Loucy (cell line): ENCODE measurements around the gene KIFC3.

Experiments
- H2AFZ ChIP-seq: fragments of 200-600 bp; sonication (generic); 2 replicates; pipeline ENCODE4 v1.6.0; 2016; ENCODE audit warnings: antibody characterized with exemption, mild to moderate bottlenecking, low read length, moderate library complexity
- H3F3A ChIP-seq: fragments of 200-600 bp; 2 replicates; pipeline ENCODE4 v1.6.0; 2016; ENCODE audit warnings: antibody characterized with exemption, low read depth, mild to moderate bottlenecking
- H3K27me3 ChIP-seq: fragments of 200-600 bp; sonication (generic); 2 replicates; pipeline ENCODE4 v1.6.1; 2014; ENCODE audit warnings: low read length, mild to moderate bottlenecking; ENCODE audit not compliant: insufficient read depth, poor library complexity, severe bottlenecking
- H3K36me3 ChIP-seq: fragments of 200-600 bp; sonication (generic); 2 replicates; pipeline ENCODE4 v1.6.1; 2016; ENCODE audit warnings: low read length; ENCODE audit not compliant: insufficient read depth
- H3K4me1 ChIP-seq: fragments of 200-600 bp; sonication (generic); 2 replicates; pipeline ENCODE4 v1.5.1; 2014; ENCODE audit warnings: low read length, mild to moderate bottlenecking; ENCODE audit not compliant: insufficient read depth, poor library complexity, severe bottlenecking
- H3K4me2 ChIP-seq: fragments of 200-600 bp; sonication (generic); 2 replicates; pipeline ENCODE4 v1.6.0; 2014; ENCODE audit warnings: antibody characterized with exemption, low read length, low read depth, mild to moderate bottlenecking; ENCODE audit not compliant: poor library complexity, severe bottlenecking
- H3K4me3 ChIP-seq: fragments of 200-600 bp; sonication (generic); 2 replicates; pipeline ENCODE4 v1.5.1; 2014; ENCODE audit warnings: low read length, mild to moderate bottlenecking, mixed read lengths; ENCODE audit not compliant: poor library complexity, severe bottlenecking
- H3K79me2 ChIP-seq: fragments of 200-600 bp; sonication (generic); 2 replicates; pipeline ENCODE4 v1.6.1; 2014; ENCODE audit warnings: low read length; ENCODE audit not compliant: insufficient read depth
- H3K9ac ChIP-seq: fragments of 200-600 bp; sonication (generic); 2 replicates; pipeline ENCODE4 v1.6.0; 2014; ENCODE audit warnings: mild to moderate bottlenecking, low read depth, low read length, moderate library complexity; ENCODE audit not compliant: poor library complexity, severe bottlenecking
- H3K9me2 ChIP-seq: fragments of 200-600 bp; sonication (generic); replicated peaks from 2 replicates; pipeline ENCODE4 v1.6.1; 2016; ENCODE audit warnings: low read depth, low read length, mixed read lengths
- H3K9me3 ChIP-seq: fragments of 200-600 bp; sonication (generic); 2 replicates; pipeline ENCODE4 v1.6.1; 2014; ENCODE audit warnings: mild to moderate bottlenecking, antibody characterized with exemption, low read length, low read depth; ENCODE audit not compliant: insufficient read depth
- H4K20me1 ChIP-seq: fragments of 200-600 bp; sonication (generic); 2 replicates; pipeline ENCODE4 v1.6.0; 2014; ENCODE audit warnings: antibody characterized with exemption, low read length, mild to moderate bottlenecking; ENCODE audit not compliant: insufficient read depth, poor library complexity, severe bottlenecking
- EZH2phosphoT487 ChIP-seq: fragments of 200-600 bp; IDR thresholded peaks from 2 replicates; pipeline ENCODE4 v1.6.1; 2018; ENCODE audit warnings: antibody characterized with exemption, mild to moderate bottlenecking, moderate library complexity, borderline replicate concordance
- TF ChIP-seq, protein P1 (sequence below): fragments of 200-600 bp; sonication (generic); conservative IDR thresholded peaks from 2 replicates; pipeline ENCODE4 v1.5.1; 2014; ENCODE audit warnings: mild to moderate bottlenecking, antibody characterized with exemption, low read length

Gene KIFC3

DNA sequence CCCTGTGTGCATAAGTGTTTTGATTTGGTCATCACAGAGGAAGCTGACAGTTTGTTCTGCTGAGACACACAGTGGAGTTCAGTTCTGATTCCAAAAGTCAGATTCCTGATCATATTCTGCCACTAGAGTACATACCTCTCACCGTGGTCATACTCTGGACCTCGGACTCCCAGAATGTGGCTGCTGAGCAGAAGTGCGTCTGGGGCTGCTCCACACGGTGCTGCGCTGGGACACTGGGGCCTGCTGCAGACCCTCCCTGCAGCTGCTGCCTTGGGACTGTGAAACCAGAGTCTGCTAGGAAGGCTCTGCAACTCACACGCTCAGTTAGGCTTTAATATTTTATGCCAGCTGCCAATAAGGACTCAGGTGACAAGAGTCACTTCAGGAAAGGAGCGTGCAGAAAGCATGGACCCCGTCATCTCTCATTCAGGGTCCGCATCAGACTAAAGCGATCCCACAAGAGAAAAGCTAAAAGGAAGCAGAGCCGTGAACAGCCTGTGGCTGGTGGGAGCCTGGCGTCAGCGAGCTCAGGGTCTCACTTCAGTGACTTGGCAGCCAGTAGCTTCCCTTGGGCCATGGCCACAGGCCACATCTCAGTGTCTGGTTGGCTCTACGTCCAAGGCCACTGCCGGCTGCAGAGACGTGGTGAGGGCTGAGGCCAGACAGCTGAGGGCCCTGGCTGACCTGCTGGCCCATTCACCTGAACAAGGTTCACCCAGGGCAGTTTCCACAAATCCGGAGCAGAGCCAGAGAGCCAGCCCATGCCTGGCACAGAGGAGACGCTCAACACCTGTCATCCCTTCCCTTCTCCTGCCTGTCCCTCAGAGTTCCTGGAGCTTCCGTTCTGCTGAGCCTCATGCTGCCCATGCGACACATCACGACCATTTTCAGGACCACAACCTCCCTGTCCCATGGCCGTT is 24.7 kb upstream of the KIFC3 start:
- Histone ChIP-seq H3K4me3 (no peak overlapping the region), H3K9ac (no peak overlapping the region), H4K20me1 (no peaks in the 10 kb centered on the region), H3K79me2 (no peaks in the 10 kb centered on the region), H3K9me2 (no peaks in the 10 kb centered on the region), H3K4me1 (no peaks in the 10 kb centered on the region), H3F3A (no peaks in the 10 kb centered on the region), H3K4me2 (no peak overlapping the region), H3K27me3 (no peaks in the 10 kb centered on the region), H3K9me3 (no peaks in the 10 kb centered on the region), H2AFZ (no peak overlapping the region), H3K36me3 (no peaks in the 10 kb centered on the region)
- no peak for TF ChIP-seq EZH2phosphoT487
- TF ChIP-seq, protein P1, sequence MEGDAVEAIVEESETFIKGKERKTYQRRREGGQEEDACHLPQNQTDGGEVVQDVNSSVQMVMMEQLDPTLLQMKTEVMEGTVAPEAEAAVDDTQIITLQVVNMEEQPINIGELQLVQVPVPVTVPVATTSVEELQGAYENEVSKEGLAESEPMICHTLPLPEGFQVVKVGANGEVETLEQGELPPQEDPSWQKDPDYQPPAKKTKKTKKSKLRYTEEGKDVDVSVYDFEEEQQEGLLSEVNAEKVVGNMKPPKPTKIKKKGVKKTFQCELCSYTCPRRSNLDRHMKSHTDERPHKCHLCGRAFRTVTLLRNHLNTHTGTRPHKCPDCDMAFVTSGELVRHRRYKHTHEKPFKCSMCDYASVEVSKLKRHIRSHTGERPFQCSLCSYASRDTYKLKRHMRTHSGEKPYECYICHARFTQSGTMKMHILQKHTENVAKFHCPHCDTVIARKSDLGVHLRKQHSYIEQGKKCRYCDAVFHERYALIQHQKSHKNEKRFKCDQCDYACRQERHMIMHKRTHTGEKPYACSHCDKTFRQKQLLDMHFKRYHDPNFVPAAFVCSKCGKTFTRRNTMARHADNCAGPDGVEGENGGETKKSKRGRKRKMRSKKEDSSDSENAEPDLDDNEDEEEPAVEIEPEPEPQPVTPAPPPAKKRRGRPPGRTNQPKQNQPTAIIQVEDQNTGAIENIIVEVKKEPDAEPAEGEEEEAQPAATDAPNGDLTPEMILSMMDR, result no peak

DNA sequence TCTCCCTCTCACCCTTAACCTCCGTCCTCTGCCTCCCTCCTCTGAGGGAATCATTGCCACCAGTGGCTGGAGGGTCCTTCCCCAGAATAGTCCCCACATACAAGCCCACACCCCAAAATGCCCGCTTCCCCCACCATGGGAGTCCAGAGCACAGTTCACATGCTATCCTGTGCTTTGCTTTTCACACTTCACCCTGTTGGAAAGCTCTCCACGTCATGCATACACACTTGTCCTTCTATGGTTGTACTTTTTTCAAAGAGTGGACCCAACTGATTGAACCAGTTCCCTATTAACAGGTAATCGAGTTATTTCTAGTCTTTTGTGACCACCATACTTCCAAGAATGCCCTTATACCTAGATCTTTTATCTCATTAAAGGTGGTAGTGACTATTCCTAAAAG is 23.8 kb upstream of the KIFC3 start:
- H3K36me3 ChIP-seq, result no peaks in the 10 kb centered on the region
- no peaks in the 10 kb centered on the region for H3K9me2 ChIP-seq
- no peak overlapping the region for H3K9ac ChIP-seq
- TF ChIP-seq EZH2phosphoT487, result no peak
- TF ChIP-seq, protein P1, result no peak
- no peaks in the 10 kb centered on the region for H3F3A ChIP-seq
- H3K79me2 ChIP-seq, result no peaks in the 10 kb centered on the region
- H3K27me3 ChIP-seq, result no peaks in the 10 kb centered on the region
- H4K20me1 ChIP-seq, result no peaks in the 10 kb centered on the region
- no peaks in the 10 kb centered on the region for H3K9me3 ChIP-seq
- H3K4me2 ChIP-seq, result no peak overlapping the region
- H3K4me1 ChIP-seq, result no peaks in the 10 kb centered on the region
- H3K4me3 ChIP-seq, result no peak overlapping the region
- H2AFZ ChIP-seq, result no peak overlapping the region

DNA sequence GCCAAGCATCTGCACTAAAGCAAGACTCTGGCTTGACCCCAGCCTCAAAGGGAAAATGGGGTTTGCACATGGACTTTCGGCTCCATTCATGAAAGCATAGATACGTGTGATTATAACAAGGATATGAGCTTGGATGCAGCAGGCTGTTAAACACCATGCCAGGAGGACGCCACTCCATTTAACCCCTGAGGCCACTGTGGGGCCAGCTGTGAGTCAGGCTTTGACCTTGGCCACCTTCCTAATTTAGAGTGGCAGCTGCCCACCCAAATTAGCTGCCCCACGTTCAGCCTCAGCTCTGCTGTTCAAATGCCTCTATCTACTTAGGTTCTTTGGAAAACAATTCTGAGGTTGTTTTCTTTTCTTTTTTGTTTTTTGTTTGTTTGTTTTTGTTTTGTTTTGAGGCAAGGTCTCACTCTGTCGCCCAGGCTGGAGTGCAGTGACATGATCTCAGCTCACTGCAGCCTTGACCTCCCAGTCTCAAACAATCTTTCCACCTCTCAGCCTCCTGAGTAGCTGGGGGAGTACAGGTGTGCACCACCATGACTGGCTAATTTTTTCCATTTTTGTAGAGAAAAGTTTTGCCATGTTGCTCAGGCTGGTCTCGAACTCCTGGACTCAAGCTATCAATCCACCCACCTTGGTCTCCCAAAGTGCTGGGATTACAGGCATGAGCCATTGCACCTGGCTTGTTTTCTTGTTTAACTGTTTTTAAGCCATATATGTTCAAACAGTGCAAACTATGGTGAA is 23.2 kb upstream of the KIFC3 start:
- H4K20me1 ChIP-seq, result no peaks in the 10 kb centered on the region
- H3K4me2 ChIP-seq, result no peak overlapping the region
- H3K9ac ChIP-seq, result no peak overlapping the region
- H3K4me1 ChIP-seq, result no peaks in the 10 kb centered on the region
- no peaks in the 10 kb centered on the region for H3F3A ChIP-seq
- no peaks in the 10 kb centered on the region for H3K36me3 ChIP-seq
- H3K9me3 ChIP-seq, result no peaks in the 10 kb centered on the region
- H3K79me2 ChIP-seq, result no peaks in the 10 kb centered on the region
- no peak overlapping the region for H3K4me3 ChIP-seq
- TF ChIP-seq EZH2phosphoT487, result no peak
- TF ChIP-seq, protein P1, result no peak
- H3K27me3 ChIP-seq, result no peaks in the 10 kb centered on the region
- no peaks in the 10 kb centered on the region for H3K9me2 ChIP-seq
- no peak overlapping the region for H2AFZ ChIP-seq
